GM10266 (cell line): ENCODE results near the gene STXBP5.

Experiments
- DNase-seq: peaks from one replicate; pipeline ENCODE4 v3.0.0; 2012; ENCODE audit errors: extremely low spot score
- CTCF ChIP-seq: IDR thresholded peaks from 2 replicates; pipeline ENCODE4 v1.5.1; 2012; ENCODE audit warnings: mild to moderate bottlenecking, low read depth; ENCODE audit not compliant: control insufficient read depth, insufficient read depth; ENCODE audit errors: missing control alignments

Gene STXBP5

GRCh38 chr6:147257760-147258159, 53.5 kb downstream of the STXBP5 start:
- DNase-seq: no peak
- no peak for TF ChIP-seq CTCF

- no peak for DNase-seq
- TF ChIP-seq CTCF: no peak
These were observed 55.9 kb downstream of the STXBP5 start for GRCh38 chr6:147260091-147260490.

GRCh38 chr6:147262946-147263345, 58.7 kb downstream of the STXBP5 start:
- DNase-seq: no peak
- TF ChIP-seq CTCF: no peak

- TF ChIP-seq CTCF: no peak
- DNase-seq: no peak
These were observed 62.6 kb downstream of the STXBP5 start for GRCh38 chr6:147266821-147267220.

GRCh38 chr6:147267658-147268057, 63.4 kb downstream of the STXBP5 start:
- no peak for TF ChIP-seq CTCF
- DNase-seq: no peak

GRCh38 chr6:147268254-147268653, 64.0 kb downstream of the STXBP5 start:
- DNase-seq: no peak
- TF ChIP-seq CTCF: no peak

- DNase-seq: no peak
- no peak for TF ChIP-seq CTCF
These were observed 69.8 kb downstream of the STXBP5 start for GRCh38 chr6:147274012-147274411.
